GM21576 (cell line): ENCODE measurements around the gene CCNG2.
A peak's percentile ranks its signal among the peaks of the same experiment; 100 is the strongest.

ENCODE experiments used
- ATAC-seq: cut with Tn5 transposase; IDR thresholded peaks from one replicate; pipeline ENCODE4 v1.9.1; 2021; ENCODE audit warnings: mild to moderate bottlenecking, moderate library complexity; ENCODE audit not compliant: unreplicated experiment

The CCNG2 gene

GRCh38 chr4:77174426-77174825, 17.4 kb downstream of the CCNG2 start:
- no peak for ATAC-seq

- no peak for ATAC-seq
Measured at GRCh38 chr4:77175201-77175611, 18.2 kb downstream of the CCNG2 start.

GRCh38 chr4:77176640-77177039, 19.6 kb downstream of the CCNG2 start:
- no peak for ATAC-seq

- ATAC-seq: no peak
Measured at GRCh38 chr4:77177199-77177598, 20.2 kb downstream of the CCNG2 start.

GRCh38 chr4:77178560-77178959, 21.6 kb downstream of the CCNG2 start:
- ATAC-seq: no peak

GRCh38 chr4:77179519-77179918, 22.5 kb downstream of the CCNG2 start:
- no peak for ATAC-seq

- no peak for ATAC-seq
Measured at GRCh38 chr4:77181720-77182119, 24.7 kb downstream of the CCNG2 start.

GRCh38 chr4:77183777-77184420, 26.9 kb downstream of the CCNG2 start:
- no peak for ATAC-seq

GRCh38 chr4:77184974-77185373, 28.0 kb downstream of the CCNG2 start:
- ATAC-seq: no peak

- ATAC-seq: no peak
Measured at GRCh38 chr4:77185686-77186085, 28.7 kb downstream of the CCNG2 start.

GRCh38 chr4:77187322-77187721, 30.3 kb downstream of the CCNG2 start:
- no peak for ATAC-seq

- ATAC-seq: no peak
Measured at GRCh38 chr4:77188498-77189220, 31.7 kb downstream of the CCNG2 start.

- ATAC-seq: no peak
Measured at GRCh38 chr4:77189412-77189811, 32.4 kb downstream of the CCNG2 start.

- no peak for ATAC-seq
Measured at GRCh38 chr4:77190053-77190452, 33.0 kb downstream of the CCNG2 start.

- no peak for ATAC-seq
Measured at GRCh38 chr4:77193046-77193445, 36.0 kb downstream of the CCNG2 start.

GRCh38 chr4:77193511-77194102, 36.6 kb downstream of the CCNG2 start:
- peak; percentile 92 for ATAC-seq

- no peak for ATAC-seq
Measured at GRCh38 chr4:77194366-77194765, 37.4 kb downstream of the CCNG2 start.

GRCh38 chr4:77194989-77195388, 38.0 kb downstream of the CCNG2 start:
- ATAC-seq: no peak

- ATAC-seq: peak; percentile 35
Measured at GRCh38 chr4:77196866-77197265, 39.9 kb downstream of the CCNG2 start.

GRCh38 chr4:77197361-77197760, 40.4 kb downstream of the CCNG2 start:
- no peak for ATAC-seq

- ATAC-seq: no peak
Measured at GRCh38 chr4:77197831-77198230, 40.8 kb downstream of the CCNG2 start.

- no peak for ATAC-seq
Measured at GRCh38 chr4:77199276-77199675, 42.3 kb downstream of the CCNG2 start.
